ENCODE results near the gene COL1A1.
A peak's percentile ranks its signal among the peaks of the same experiment; 100 is the strongest.

The COL1A1 gene

DNA sequence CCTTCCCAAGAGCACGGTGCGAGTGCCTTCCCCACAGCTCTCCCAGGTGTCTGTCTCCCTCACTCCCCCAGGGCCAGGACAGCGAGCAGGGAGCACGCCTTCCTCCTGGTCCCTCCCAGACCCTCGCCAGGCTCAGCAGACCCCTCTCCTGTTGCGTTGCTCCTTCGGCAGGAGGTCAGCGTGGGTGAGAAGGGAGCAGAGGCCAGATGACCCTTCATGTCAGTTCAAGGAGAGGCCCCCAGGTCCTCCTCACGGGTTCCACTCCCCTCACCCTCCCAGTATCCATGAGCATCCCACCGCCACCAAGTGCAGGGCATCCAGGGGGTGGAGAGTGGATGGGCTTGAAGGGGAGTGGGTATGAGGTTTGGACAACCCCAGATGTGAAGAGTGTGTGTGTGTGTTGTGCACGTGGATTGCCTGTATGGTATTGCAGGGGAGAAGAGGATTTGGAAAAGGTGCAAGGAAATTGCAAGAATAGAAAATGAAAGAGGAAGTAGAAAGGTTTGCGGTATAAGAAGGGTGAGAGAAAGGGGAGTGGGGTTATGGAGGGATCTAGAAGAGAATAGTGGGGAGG is 17.9 kb downstream of the COL1A1 start:
- Histone ChIP-seq H3K9ac (ENCODE audit: low read length) (peak overlapping the region; percentile 5), H3K27me3 (ENCODE audit: control insufficient read depth, insufficient read depth, low read length) (no peaks in the 10 kb centered on the region), H3K36me3 (ENCODE audit: control insufficient read depth, insufficient read depth, low read length) (peaks cover 34% of the 10 kb centered on the region)

DNA sequence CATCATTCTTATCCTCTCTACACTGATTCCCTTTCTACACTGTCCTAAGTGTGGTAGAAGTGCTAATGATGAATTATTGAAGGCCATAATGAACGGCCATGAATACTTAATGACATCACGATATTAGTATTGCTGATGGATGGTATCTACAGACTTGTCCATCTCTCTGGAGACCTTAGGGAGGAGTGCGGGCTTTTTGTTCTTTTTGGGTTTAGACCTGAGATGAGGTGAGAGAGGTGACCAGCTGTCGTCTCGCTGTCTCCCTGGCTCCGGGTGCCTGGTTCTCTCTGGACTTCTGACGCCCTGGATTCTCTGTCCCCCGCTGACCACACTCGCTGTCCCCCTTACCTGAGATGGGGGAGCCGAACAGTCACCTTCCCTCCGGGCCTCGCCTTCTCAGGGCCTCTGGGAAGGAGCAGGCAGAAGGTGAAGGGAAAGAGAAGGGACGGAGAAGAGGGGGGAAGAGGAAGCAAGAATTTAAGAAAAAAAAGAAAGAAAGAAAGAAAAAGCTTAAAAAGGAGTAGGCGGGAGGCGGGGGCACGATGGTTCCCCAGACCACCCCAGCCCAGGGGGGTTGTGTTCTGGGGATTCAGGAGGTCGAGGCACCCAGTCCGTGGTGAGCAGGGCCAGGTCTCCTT is 18.5 kb downstream of the COL1A1 start:
- peaks cover 30% of the 10 kb centered on the region for H3K4me1 ChIP-seq (ENCODE audit: control insufficient read depth, insufficient read depth, low read length)
- peaks cover 28% of the 10 kb centered on the region for H3K36me3 ChIP-seq (ENCODE audit: control insufficient read depth, insufficient read depth, low read length)
- H3K9ac ChIP-seq (ENCODE audit: low read length), result no peak overlapping the region
- no peak overlapping the region for H3K27ac ChIP-seq (ENCODE audit: low read depth, low read length)
- no peaks in the 10 kb centered on the region for H3K9me3 ChIP-seq (ENCODE audit: control insufficient read depth, insufficient read depth, low read depth, low read length)
- no peak overlapping the region for H3K4me3 ChIP-seq (ENCODE audit: low read depth, low read length)
- no peaks in the 10 kb centered on the region for H3K27me3 ChIP-seq (ENCODE audit: control insufficient read depth, insufficient read depth, low read length)

More for the DNA sequence above, 17.9 kb downstream of the COL1A1 start:
- Histone ChIP-seq H3K4me3 (ENCODE audit: low read depth, low read length) (no peak overlapping the region), H3K27ac (ENCODE audit: low read depth, low read length) (no peak overlapping the region), H3K4me1 (ENCODE audit: control insufficient read depth, insufficient read depth, low read length) (peaks cover 24% of the 10 kb centered on the region), H3K9me3 (ENCODE audit: control insufficient read depth, insufficient read depth, low read depth, low read length) (no peaks in the 10 kb centered on the region)

DNA sequence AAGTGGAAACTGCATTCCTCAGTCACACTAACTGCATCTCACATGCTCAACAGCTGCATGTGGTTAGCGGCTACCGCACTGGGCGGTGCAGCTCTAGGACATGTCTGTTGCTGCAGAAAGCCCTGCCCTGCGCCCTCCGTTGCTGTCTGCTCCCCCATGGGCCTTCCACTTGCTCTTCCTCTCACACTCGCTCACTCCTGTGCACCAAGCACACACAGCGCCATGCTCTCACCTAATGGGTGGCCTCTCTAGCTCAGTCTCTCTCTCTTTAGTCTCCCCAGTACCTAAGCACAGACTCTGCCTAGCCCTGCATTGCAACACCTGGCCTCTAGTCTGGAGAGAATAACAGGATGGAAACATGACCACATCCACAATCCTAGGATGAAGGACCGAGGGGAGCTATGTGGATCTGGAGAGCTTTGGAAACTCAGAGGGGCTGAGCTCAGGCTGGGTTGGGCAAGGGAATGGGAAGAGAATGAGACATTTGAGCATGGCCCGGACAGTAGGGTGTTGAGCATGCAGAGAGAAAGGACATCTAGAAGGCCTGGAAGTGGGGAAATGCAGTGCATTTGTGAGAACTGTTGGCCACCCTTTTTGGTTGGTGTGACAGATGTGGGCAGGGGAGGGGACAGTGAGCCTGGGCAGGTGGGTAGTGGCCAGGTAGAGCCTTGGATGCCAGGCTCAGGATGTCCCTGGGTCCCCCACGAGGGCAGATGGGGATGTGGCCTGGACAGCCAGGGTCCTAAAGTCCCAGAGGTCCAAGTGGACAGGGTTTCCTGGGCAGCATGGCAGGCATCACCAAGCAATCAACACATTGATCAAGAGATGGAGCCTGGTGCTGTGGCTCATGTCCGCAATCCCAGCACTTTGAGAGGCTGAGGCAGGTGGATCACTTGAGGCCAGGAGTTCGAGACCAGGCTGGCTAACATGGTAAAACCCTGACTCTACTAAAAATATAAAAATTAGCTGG is 19.6 kb downstream of the COL1A1 start:
- H3K36me3 ChIP-seq (ENCODE audit: control insufficient read depth, insufficient read depth, low read length), result peaks cover 18% of the 10 kb centered on the region
- no peaks in the 10 kb centered on the region for H3K9me3 ChIP-seq (ENCODE audit: control insufficient read depth, insufficient read depth, low read depth, low read length)
- no peaks in the 10 kb centered on the region for H3K27me3 ChIP-seq (ENCODE audit: control insufficient read depth, insufficient read depth, low read length)
- no peak overlapping the region for H3K4me3 ChIP-seq (ENCODE audit: low read depth, low read length)
- no peak overlapping the region for H3K9ac ChIP-seq (ENCODE audit: low read length)
- H3K4me1 ChIP-seq (ENCODE audit: control insufficient read depth, insufficient read depth, low read length), result peaks cover 40% of the 10 kb centered on the region
- no peak overlapping the region for H3K27ac ChIP-seq (ENCODE audit: low read depth, low read length)

DNA sequence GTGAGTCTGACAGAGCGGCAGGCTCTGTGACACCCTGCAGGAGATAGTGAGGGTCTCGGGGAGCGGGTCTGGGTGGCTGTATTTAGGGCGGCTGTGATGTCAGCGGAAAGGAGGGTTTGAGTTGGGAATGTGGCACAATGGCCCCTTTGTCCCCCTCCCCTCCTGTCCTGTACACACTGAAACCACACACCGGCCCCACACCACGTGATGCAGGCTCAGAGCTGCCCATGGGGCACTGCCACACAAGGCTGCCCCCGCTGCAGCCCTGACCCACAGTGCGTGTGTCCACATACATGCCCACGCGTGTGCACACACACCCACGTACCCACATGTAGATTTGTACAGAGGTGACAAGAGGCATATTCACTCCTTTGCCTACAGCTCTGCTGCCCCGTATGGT is 20.3 kb downstream of the COL1A1 start:
- H3K9me3 ChIP-seq (ENCODE audit: control insufficient read depth, insufficient read depth, low read depth, low read length), result no peaks in the 10 kb centered on the region
- H3K27ac ChIP-seq (ENCODE audit: low read depth, low read length), result no peak overlapping the region
- H3K9ac ChIP-seq (ENCODE audit: low read length), result no peak overlapping the region
- no peak overlapping the region for H3K4me3 ChIP-seq (ENCODE audit: low read depth, low read length)
- H3K36me3 ChIP-seq (ENCODE audit: control insufficient read depth, insufficient read depth, low read length), result peaks cover 11% of the 10 kb centered on the region
- H3K4me1 ChIP-seq (ENCODE audit: control insufficient read depth, insufficient read depth, low read length), result peaks cover 43% of the 10 kb centered on the region
- no peaks in the 10 kb centered on the region for H3K27me3 ChIP-seq (ENCODE audit: control insufficient read depth, insufficient read depth, low read length)

DNA sequence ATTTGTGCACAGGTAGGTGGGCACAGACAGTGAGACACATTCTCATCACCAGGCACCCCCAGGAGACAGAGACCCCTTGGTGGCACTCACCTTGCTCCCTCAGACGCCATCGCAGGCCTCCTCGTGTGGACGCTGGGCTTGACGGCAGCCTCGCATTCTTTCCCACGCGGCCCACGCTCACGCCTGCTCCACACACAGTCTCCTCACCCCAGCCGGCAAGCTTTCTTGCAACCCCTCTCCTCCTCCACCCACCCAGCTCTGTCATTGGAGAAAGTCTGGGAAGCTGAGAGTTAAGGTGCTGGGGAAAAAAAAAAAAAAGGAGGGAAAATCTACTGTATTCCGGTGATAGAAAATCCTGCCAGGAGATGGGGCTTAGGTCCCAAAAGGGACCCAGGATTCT is 20.8 kb downstream of the COL1A1 start:
- H3K4me1 ChIP-seq (ENCODE audit: control insufficient read depth, insufficient read depth, low read length), result peaks cover 43% of the 10 kb centered on the region
- no peak overlapping the region for H3K4me3 ChIP-seq (ENCODE audit: low read depth, low read length)
- no peak overlapping the region for H3K9ac ChIP-seq (ENCODE audit: low read length)
- H3K36me3 ChIP-seq (ENCODE audit: control insufficient read depth, insufficient read depth, low read length), result peaks cover 5% of the 10 kb centered on the region
- no peaks in the 10 kb centered on the region for H3K9me3 ChIP-seq (ENCODE audit: control insufficient read depth, insufficient read depth, low read depth, low read length)
- no peaks in the 10 kb centered on the region for H3K27me3 ChIP-seq (ENCODE audit: control insufficient read depth, insufficient read depth, low read length)
- no peak overlapping the region for H3K27ac ChIP-seq (ENCODE audit: low read depth, low read length)

GRCh38 chr17:50180111-50180510 is 21.3 kb downstream of the COL1A1 start:
- H3K36me3 ChIP-seq (ENCODE audit: control insufficient read depth, insufficient read depth, low read length), result peaks cover under 1% of the 10 kb centered on the region; the same call in 1 of the 2 replicates
- no peak overlapping the region for H3K27ac ChIP-seq (ENCODE audit: low read depth, low read length)
- peaks cover 43% of the 10 kb centered on the region for H3K4me1 ChIP-seq (ENCODE audit: control insufficient read depth, insufficient read depth, low read length)

DNA sequence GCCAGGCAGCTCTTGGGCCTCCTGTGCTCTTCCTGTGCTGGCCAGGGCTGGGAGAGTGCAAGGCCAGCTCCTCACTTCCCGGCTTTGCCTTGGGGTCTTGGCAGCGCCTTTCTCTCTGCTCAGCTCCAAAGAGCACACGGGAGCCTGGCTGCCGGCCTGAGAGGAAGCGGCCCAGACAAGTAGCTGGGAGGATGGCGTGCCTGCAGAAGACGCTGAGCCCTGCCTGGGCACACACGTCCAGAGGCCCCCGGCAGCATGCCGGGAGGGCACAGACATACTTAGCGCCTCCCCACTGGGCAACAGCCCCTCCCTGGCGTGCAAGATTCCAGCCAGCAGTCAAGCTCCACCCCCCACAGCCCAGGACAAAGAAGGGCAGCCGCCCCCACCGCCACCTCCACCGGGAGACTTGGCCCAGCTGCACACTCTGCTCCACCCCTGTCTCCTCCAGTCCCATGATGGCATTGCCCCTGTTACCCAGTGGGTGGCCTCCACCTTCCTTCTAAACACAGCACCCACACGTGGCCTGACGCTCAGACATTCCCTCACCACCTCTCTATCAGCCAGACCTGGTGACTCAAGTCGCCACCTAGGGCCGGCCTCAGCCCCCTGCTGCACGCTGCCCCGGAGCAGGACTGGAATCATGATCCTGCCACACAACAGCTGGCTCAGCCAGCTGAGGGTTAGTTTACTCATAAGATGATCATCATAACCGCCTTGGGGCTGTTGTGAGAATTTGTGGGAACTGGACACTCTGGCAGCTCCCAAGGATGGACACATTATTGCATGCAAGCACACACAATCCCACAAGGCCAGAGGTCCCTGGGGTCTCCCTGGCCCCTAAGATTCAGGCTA is 23.2 kb downstream of the COL1A1 start:
- Histone ChIP-seq H3K4me1 (ENCODE audit: control insufficient read depth, insufficient read depth, low read length) (peaks cover 33% of the 10 kb centered on the region), H3K9me3 (ENCODE audit: control insufficient read depth, insufficient read depth, low read depth, low read length) (no peaks in the 10 kb centered on the region), H3K36me3 (ENCODE audit: control insufficient read depth, insufficient read depth, low read length) (no peaks in the 10 kb centered on the region), H3K27ac (ENCODE audit: low read depth, low read length) (peak overlapping the region; percentile 44; the same call in 1 of the 2 replicates), H3K9ac (ENCODE audit: low read length) (peak overlapping the region; percentile 62), H3K4me3 (ENCODE audit: low read depth, low read length) (peak overlapping the region; percentile 45), H3K27me3 (ENCODE audit: control insufficient read depth, insufficient read depth, low read length) (no peaks in the 10 kb centered on the region)

More at GRCh38 chr17:50180111-50180510, 21.3 kb downstream of the COL1A1 start:
- no peaks in the 10 kb centered on the region for H3K9me3 ChIP-seq (ENCODE audit: control insufficient read depth, insufficient read depth, low read depth, low read length)
- H3K27me3 ChIP-seq (ENCODE audit: control insufficient read depth, insufficient read depth, low read length), result no peaks in the 10 kb centered on the region
- no peak overlapping the region for H3K4me3 ChIP-seq (ENCODE audit: low read depth, low read length)
- H3K9ac ChIP-seq (ENCODE audit: low read length), result no peak overlapping the region

DNA sequence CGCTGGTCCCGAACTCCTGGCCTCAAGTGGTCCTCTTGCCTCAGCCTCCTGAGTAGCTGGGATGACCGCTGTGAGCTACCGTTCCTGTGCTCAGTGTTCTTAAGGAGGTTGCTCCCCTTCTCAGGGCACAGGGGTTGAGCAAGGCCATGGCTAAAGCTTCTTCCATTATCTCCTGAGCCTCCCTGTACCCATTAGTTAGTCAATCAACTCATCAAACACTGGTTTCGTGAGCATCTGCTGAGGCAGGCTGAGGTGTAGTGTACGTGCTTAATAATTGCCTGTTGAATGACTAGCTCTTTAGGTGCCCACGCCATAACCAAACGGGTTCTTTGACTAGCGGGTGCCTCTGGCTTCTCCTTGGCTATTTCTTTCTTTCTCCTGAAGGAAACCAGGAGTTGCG is 24.0 kb downstream of the COL1A1 start:
- H3K36me3 ChIP-seq (ENCODE audit: control insufficient read depth, insufficient read depth, low read length), result no peaks in the 10 kb centered on the region
- H3K27ac ChIP-seq (ENCODE audit: low read depth, low read length), result 0 out of 2 replicates have a peak overlapping the region, but pooled peaks have one; percentile 44
- no peaks in the 10 kb centered on the region for H3K9me3 ChIP-seq (ENCODE audit: control insufficient read depth, insufficient read depth, low read depth, low read length)
- peaks cover 32% of the 10 kb centered on the region for H3K4me1 ChIP-seq (ENCODE audit: control insufficient read depth, insufficient read depth, low read length)
- no peaks in the 10 kb centered on the region for H3K27me3 ChIP-seq (ENCODE audit: control insufficient read depth, insufficient read depth, low read length)
- peak overlapping the region; percentile 62 for H3K9ac ChIP-seq (ENCODE audit: low read length)
- peak overlapping the region; percentile 45 for H3K4me3 ChIP-seq (ENCODE audit: low read depth, low read length)

DNA sequence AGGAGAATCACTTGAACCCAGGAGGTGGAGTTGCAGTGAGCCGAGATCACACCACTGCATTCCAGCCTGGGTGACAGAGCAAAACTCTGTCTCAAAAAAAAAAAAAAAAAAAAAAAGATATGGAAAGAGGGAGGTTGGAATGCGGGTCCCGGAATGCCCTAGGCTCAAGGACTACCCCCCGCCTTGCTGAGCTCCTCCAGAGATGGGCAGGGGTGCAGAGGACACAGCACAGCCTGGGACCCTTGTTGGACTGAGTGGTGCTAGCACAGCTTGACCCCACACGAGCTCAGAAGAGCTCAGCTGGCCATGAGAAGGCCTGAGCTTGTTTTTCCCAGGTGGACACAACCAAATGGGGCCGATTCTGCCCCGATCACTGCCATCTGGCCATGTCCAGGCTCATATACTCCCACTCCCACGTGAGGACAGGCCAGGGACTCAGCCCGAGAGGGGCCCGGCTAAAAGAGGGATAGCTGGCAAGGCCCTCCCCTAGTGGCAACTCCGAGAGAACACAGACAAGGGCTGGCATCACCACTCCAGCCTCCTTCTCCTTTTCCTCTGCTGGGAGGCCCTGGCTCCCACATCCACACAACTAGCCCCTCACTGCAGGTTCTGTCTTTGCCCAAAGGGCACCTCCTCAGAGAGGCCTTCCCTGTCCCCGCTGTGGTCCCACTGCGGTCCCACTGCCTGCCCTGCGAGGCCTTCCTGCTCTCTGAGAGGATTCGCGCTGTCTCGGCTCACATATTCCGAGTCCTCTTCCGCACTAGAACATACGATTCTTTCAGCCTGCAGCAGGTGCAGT is 24.7 kb downstream of the COL1A1 start:
- no peaks in the 10 kb centered on the region for H3K27me3 ChIP-seq (ENCODE audit: control insufficient read depth, insufficient read depth, low read length)
- no peak overlapping the region for H3K9ac ChIP-seq (ENCODE audit: low read length)
- no peaks in the 10 kb centered on the region for H3K36me3 ChIP-seq (ENCODE audit: control insufficient read depth, insufficient read depth, low read length)
- H3K4me1 ChIP-seq (ENCODE audit: control insufficient read depth, insufficient read depth, low read length), result peaks cover 32% of the 10 kb centered on the region
- no peak overlapping the region for H3K4me3 ChIP-seq (ENCODE audit: low read depth, low read length)
- no peaks in the 10 kb centered on the region for H3K9me3 ChIP-seq (ENCODE audit: control insufficient read depth, insufficient read depth, low read depth, low read length)
- no peak overlapping the region for H3K27ac ChIP-seq (ENCODE audit: low read depth, low read length)

Measured in HUES6 (cell line).